GM23338 (cell line): ENCODE results near the gene SP140L.

ENCODE experiments used
- EZH2 ChIP-seq: fragments of 200-600 bp; sonication (generic); IDR thresholded peaks from one replicate; pipeline ENCODE4 v1.8.0; 2017; ENCODE audit warnings: antibody characterized with exemption, mild to moderate bottlenecking, low read depth; ENCODE audit not compliant: unreplicated experiment
- POLR2AphosphoS5 ChIP-seq: IDR thresholded peaks from 2 replicates; pipeline ENCODE4 v1.6.1; 2016; ENCODE audit warnings: antibody characterized with exemption, low read depth
- TF ChIP-seq, protein P1 (sequence below): IDR thresholded peaks from one replicate; pipeline ENCODE4 v1.6.1; 2018; ENCODE audit warnings: antibody characterized with exemption; ENCODE audit not compliant: unreplicated experiment
- TF ChIP-seq, protein P2 (sequence below), 2 experiments: fragments of 200-600 bp in 1 of 2; sonication (generic) in 1 of 2; conservative IDR thresholded peaks; 2 replicates each; pipeline versions ENCODE4 v1.5.1 to v1.6.1; 2016 to 2017; ENCODE audit warnings: antibody characterized with exemption in 2 of 2, low read depth in 2 of 2, mild to moderate bottlenecking in 2 of 2, moderate library complexity in 1 of 2

DNA sequence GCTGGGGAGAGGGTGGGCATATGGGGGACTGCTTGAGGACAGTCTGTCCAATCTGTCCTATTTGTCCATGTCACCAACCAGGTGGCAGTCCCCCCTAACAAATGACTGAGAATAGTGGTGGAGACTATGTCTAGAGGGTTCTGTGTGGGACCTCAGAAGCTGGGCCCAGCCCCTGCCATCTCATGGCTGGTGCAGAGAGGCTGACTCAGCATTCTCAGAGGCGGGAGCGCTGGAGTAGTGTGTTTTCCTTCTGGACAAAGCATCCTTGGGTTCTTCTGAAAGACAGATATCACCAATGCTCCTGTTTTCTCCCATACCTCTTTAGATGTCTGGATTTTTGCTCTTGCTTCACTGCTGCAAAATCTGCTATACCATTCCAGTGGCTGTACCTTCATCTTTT lies 44.1 kb upstream of the SP140L start:
- TF ChIP-seq POLR2AphosphoS5: no peak
- TF ChIP-seq, protein P1, sequence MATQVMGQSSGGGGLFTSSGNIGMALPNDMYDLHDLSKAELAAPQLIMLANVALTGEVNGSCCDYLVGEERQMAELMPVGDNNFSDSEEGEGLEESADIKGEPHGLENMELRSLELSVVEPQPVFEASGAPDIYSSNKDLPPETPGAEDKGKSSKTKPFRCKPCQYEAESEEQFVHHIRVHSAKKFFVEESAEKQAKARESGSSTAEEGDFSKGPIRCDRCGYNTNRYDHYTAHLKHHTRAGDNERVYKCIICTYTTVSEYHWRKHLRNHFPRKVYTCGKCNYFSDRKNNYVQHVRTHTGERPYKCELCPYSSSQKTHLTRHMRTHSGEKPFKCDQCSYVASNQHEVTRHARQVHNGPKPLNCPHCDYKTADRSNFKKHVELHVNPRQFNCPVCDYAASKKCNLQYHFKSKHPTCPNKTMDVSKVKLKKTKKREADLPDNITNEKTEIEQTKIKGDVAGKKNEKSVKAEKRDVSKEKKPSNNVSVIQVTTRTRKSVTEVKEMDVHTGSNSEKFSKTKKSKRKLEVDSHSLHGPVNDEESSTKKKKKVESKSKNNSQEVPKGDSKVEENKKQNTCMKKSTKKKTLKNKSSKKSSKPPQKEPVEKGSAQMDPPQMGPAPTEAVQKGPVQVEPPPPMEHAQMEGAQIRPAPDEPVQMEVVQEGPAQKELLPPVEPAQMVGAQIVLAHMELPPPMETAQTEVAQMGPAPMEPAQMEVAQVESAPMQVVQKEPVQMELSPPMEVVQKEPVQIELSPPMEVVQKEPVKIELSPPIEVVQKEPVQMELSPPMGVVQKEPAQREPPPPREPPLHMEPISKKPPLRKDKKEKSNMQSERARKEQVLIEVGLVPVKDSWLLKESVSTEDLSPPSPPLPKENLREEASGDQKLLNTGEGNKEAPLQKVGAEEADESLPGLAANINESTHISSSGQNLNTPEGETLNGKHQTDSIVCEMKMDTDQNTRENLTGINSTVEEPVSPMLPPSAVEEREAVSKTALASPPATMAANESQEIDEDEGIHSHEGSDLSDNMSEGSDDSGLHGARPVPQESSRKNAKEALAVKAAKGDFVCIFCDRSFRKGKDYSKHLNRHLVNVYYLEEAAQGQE: no peak
- TF ChIP-seq, protein P2, sequence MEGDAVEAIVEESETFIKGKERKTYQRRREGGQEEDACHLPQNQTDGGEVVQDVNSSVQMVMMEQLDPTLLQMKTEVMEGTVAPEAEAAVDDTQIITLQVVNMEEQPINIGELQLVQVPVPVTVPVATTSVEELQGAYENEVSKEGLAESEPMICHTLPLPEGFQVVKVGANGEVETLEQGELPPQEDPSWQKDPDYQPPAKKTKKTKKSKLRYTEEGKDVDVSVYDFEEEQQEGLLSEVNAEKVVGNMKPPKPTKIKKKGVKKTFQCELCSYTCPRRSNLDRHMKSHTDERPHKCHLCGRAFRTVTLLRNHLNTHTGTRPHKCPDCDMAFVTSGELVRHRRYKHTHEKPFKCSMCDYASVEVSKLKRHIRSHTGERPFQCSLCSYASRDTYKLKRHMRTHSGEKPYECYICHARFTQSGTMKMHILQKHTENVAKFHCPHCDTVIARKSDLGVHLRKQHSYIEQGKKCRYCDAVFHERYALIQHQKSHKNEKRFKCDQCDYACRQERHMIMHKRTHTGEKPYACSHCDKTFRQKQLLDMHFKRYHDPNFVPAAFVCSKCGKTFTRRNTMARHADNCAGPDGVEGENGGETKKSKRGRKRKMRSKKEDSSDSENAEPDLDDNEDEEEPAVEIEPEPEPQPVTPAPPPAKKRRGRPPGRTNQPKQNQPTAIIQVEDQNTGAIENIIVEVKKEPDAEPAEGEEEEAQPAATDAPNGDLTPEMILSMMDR (conservative IDR thresholded peaks at IDR 0.05; ENCODE audit: low read depth in 2 of 2): no peak
- TF ChIP-seq EZH2: no peak
